ENCODE data around the gene TSPAN18. TPM values are rescaled to one million over a fixed set of nuclear protein-coding genes. Genes with fewer than 3 reads are reported as not detected.

Gene TSPAN18
- total and polyA plus RNA-seq, 10 of the 15 experiments (the other 5 are each of a cell fraction or from before 2014, with no cell fraction given), result 0.02 to 0.77 (median 0.13) TPM; not detected in 1

DNA sequence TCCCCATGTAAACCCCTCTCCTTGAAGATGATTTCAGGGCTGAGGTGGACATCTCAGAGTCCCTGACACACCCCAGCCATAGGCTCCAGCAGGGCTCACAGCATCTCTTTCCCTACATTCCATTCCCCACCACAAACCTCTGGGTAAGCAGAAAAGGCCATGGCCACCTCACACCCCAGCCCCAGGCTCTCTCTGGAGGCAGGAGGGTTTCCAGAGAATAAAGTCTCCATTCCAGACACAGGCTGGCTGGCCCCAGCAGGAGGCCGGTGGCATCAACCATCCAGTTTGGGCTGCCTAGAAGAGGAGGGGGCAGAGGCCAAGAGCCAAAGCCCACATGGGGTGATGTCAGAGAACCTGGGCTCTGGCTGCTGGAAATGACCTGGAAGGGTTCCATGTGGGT, 162.5 kb downstream of the TSPAN18 start:
- Histone ChIP-seq H3K4me3 (no peak overlapping the region), H3K36me3 (ENCODE audit: control insufficient read depth in 2 of 2, insufficient read depth in 2 of 2, low read length in 1 of 2) (no peaks in the 10 kb centered on the region), H3K9ac (ENCODE audit: control insufficient read depth, insufficient read depth, low read length) (no peak overlapping the region), H2AFZ (ENCODE audit: control insufficient read depth, low read depth, low read length) (no peak overlapping the region), H3K27ac (ENCODE audit: control insufficient read depth, insufficient read depth) (no peak overlapping the region), H3K4me2 (ENCODE audit: control insufficient read depth, insufficient read depth) (no peak overlapping the region), H3K79me2 (ENCODE audit: control insufficient read depth, insufficient read depth, low read length) (no peaks in the 10 kb centered on the region), H3K4me1 (ENCODE audit: control insufficient read depth, insufficient read depth, low read length) (no peaks in the 10 kb centered on the region), H4K20me1 (ENCODE audit: control insufficient read depth, insufficient read depth) (no peaks in the 10 kb centered on the region; the same call in 1 of the 2 replicates), H3K9me3 (replicated peaks; ENCODE audit: control insufficient read depth, insufficient read depth, low read length) (no peaks in the 10 kb centered on the region), H3K27me3 (replicated peaks in 1 of 2; ENCODE audit: control insufficient read depth in 2 of 2, insufficient read depth in 2 of 2, low read length in 1 of 2) (no peaks in the 10 kb centered on the region; a peak in 1 of 4 replicates)
- ATAC-seq (no peak), DNase-seq (ENCODE audit: low read depth, low spot score) (no peak), FAIRE-seq (no peak)
- in situ Hi-C loops (cut with MboI) (no loop called here), intact Hi-C loops (cut with micrococcal nuclease; ENCODE audit: unreplicated experiment) (no loop called here)
- POLR2A ChIA-PET, result no interaction called here
- no peak for TF ChIP-seq POLR2AphosphoS2 (IDR thresholded peaks at IDR 0.05; ENCODE audit: low read depth, low read length)
- TF ChIP-seq TCF3 (IDR thresholded peaks at IDR 0.05; ENCODE audit: borderline replicate concordance, insufficient read depth, low read depth, low read length), result no peak
- TF ChIP-seq IKZF1 (conservative IDR thresholded peaks at IDR 0.05), result no peak
- TF ChIP-seq, protein P1, sequence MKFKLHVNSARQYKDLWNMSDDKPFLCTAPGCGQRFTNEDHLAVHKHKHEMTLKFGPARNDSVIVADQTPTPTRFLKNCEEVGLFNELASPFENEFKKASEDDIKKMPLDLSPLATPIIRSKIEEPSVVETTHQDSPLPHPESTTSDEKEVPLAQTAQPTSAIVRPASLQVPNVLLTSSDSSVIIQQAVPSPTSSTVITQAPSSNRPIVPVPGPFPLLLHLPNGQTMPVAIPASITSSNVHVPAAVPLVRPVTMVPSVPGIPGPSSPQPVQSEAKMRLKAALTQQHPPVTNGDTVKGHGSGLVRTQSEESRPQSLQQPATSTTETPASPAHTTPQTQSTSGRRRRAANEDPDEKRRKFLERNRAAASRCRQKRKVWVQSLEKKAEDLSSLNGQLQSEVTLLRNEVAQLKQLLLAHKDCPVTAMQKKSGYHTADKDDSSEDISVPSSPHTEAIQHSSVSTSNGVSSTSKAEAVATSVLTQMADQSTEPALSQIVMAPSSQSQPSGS (IDR thresholded peaks at IDR 0.05; ENCODE audit: low read length), result no peak
- TF ChIP-seq NFXL1 (IDR thresholded peaks at IDR 0.05; ENCODE audit: borderline replicate concordance), result no peak
- TF ChIP-seq MTA3 (IDR thresholded peaks at IDR 0.05; ENCODE audit: borderline replicate concordance, low read length), result no peak
- no peak for TF ChIP-seq SUZ12 (IDR thresholded peaks at IDR 0.05; ENCODE audit: unreplicated experiment)
- no peak for TF ChIP-seq SIX5 (IDR thresholded peaks at IDR 0.05; ENCODE audit: low read depth, low read length, severe bottlenecking)
- no peak for TF ChIP-seq CHD2 (IDR thresholded peaks at IDR 0.05; ENCODE audit: borderline replicate concordance, low read depth, low read length)
- TF ChIP-seq, protein P2, sequence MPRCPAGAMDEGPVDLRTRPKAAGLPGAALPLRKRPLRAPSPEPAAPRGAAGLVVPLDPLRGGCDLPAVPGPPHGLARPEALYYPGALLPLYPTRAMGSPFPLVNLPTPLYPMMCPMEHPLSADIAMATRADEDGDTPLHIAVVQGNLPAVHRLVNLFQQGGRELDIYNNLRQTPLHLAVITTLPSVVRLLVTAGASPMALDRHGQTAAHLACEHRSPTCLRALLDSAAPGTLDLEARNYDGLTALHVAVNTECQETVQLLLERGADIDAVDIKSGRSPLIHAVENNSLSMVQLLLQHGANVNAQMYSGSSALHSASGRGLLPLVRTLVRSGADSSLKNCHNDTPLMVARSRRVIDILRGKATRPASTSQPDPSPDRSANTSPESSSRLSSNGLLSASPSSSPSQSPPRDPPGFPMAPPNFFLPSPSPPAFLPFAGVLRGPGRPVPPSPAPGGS (IDR thresholded peaks at IDR 0.05; ENCODE audit: borderline replicate concordance, insufficient read depth, low read depth, low read length, poor library complexity, severe bottlenecking), result no peak
- no peak for TF ChIP-seq WRNIP1 (IDR thresholded peaks at IDR 0.05; ENCODE audit: borderline replicate concordance, low read depth, low read length)
- no peak for TF ChIP-seq KDM1A (IDR thresholded peaks at IDR 0.05; ENCODE audit: borderline replicate concordance)
- RAD21 ChIA-PET (ENCODE audit: unreplicated experiment), result no interaction called here
- SMC1A ChIA-PET (ENCODE audit: uncharacterized antibody, unreplicated experiment), result no interaction called here
- CTCF ChIA-PET, result no interaction called here
- BruUV-seq (replicated peaks), result no TSS peak
- WGBS (ENCODE audit: insufficient coverage, insufficient replicate concordance, low lambda C conversion rate, missing lambda C conversion rate), result 79% methylated on average over 1 of the region's 1 CpG
